ENCODE results near the gene PIGU. TPM values are rescaled to one million over a fixed set of nuclear protein-coding genes. Genes with fewer than 3 reads are reported as not detected.

The PIGU gene
- total and polyA plus RNA-seq, 2 donors (not counting 1 experiment from before 2014, with no cell fraction given) = 6.4 to 42.6 TPM

- H4K20me1 ChIP-seq (ENCODE audit: control insufficient read depth, extremely low read depth, insufficient read depth, low read length) = no peaks in the 10 kb centered on the region
- H3K4me3 ChIP-seq (replicated peaks in 1 of 4; ENCODE audit: control extremely low read depth in 1 of 4, insufficient read depth in 1 of 4, low read depth in 3 of 4, low read length in 4 of 4) = no peak overlapping the region
- no peak overlapping the region for H3K9ac ChIP-seq (ENCODE audit: insufficient read depth, low read length)
- no peak overlapping the region for H2AFZ ChIP-seq (ENCODE audit: low read length)
- no peaks in the 10 kb centered on the region for H3K27me3 ChIP-seq (ENCODE audit: control insufficient read depth, insufficient read depth, low read length)
- peaks cover 33% of the 10 kb centered on the region for H3K36me3 ChIP-seq (ENCODE audit: control insufficient read depth, insufficient read depth, low read length)
- no peak overlapping the region for H3K27ac ChIP-seq (ENCODE audit: insufficient read depth, low read length)
- no peak for DNase-seq (ENCODE audit: low read depth in 2 of 2)
- H3K4me2 ChIP-seq (ENCODE audit: extremely low read depth, insufficient read depth, low read length) = no peak overlapping the region
- peaks cover 14% of the 10 kb centered on the region for H3K4me1 ChIP-seq (ENCODE audit: control insufficient read depth, extremely low read depth, insufficient read depth, low read length)
- TF ChIP-seq CTCF (conservative IDR thresholded peaks at IDR 0.05 in 1 of 2, IDR thresholded peaks at IDR 0.05 in 1 of 2; ENCODE audit: low read depth in 1 of 2, low read length in 2 of 2) (no peak), EZH2 (IDR thresholded peaks at IDR 0.05; ENCODE audit: low read length, missing control alignments) (no peak)
- peaks cover 27% of the 10 kb centered on the region for H3K79me2 ChIP-seq (ENCODE audit: control insufficient read depth, insufficient read depth, low read length)
- no peaks in the 10 kb centered on the region for H3K9me3 ChIP-seq (ENCODE audit: control insufficient read depth, insufficient read depth, low read depth, low read length)
Observed at GRCh38 chr20:34530342-34530741, 146.6 kb downstream of the PIGU start.

- no peak overlapping the region for H3K9ac ChIP-seq (ENCODE audit: insufficient read depth, low read length)
- peaks cover 31% of the 10 kb centered on the region for H3K36me3 ChIP-seq (ENCODE audit: control insufficient read depth, insufficient read depth, low read length)
- no peak overlapping the region for H2AFZ ChIP-seq (ENCODE audit: low read length)
- peaks cover 19% of the 10 kb centered on the region for H3K4me1 ChIP-seq (ENCODE audit: control insufficient read depth, extremely low read depth, insufficient read depth, low read length)
- no peak for DNase-seq (ENCODE audit: low read depth in 2 of 2)
- H4K20me1 ChIP-seq (ENCODE audit: control insufficient read depth, extremely low read depth, insufficient read depth, low read length) = no peaks in the 10 kb centered on the region
- H3K9me3 ChIP-seq (ENCODE audit: control insufficient read depth, insufficient read depth, low read depth, low read length) = no peaks in the 10 kb centered on the region
- H3K27ac ChIP-seq (ENCODE audit: insufficient read depth, low read length) = no peak overlapping the region
- no peak overlapping the region for H3K4me2 ChIP-seq (ENCODE audit: extremely low read depth, insufficient read depth, low read length)
- no peak for TF ChIP-seq EZH2 (IDR thresholded peaks at IDR 0.05; ENCODE audit: low read length, missing control alignments)
- no peak for TF ChIP-seq CTCF (conservative IDR thresholded peaks at IDR 0.05 in 1 of 2, IDR thresholded peaks at IDR 0.05 in 1 of 2; ENCODE audit: low read depth in 1 of 2, low read length in 2 of 2)
- no peaks in the 10 kb centered on the region for H3K27me3 ChIP-seq (ENCODE audit: control insufficient read depth, insufficient read depth, low read length)
- no peak overlapping the region for H3K4me3 ChIP-seq (replicated peaks in 1 of 4; ENCODE audit: control extremely low read depth in 1 of 4, insufficient read depth in 1 of 4, low read depth in 3 of 4, low read length in 4 of 4)
- peaks cover 33% of the 10 kb centered on the region for H3K79me2 ChIP-seq (ENCODE audit: control insufficient read depth, insufficient read depth, low read length)
Observed at GRCh38 chr20:34529742-34530141, 147.2 kb downstream of the PIGU start.

- no peak overlapping the region for H3K4me3 ChIP-seq (replicated peaks in 1 of 4; ENCODE audit: control extremely low read depth in 1 of 4, insufficient read depth in 1 of 4, low read depth in 3 of 4, low read length in 4 of 4)
- peak in 1 of 2 donors; percentile 39 for DNase-seq (ENCODE audit: low read depth in 2 of 2)
- H3K27me3 ChIP-seq (ENCODE audit: control insufficient read depth, insufficient read depth, low read length) = no peaks in the 10 kb centered on the region
- H4K20me1 ChIP-seq (ENCODE audit: control insufficient read depth, extremely low read depth, insufficient read depth, low read length) = no peaks in the 10 kb centered on the region
- no peak overlapping the region for H3K9ac ChIP-seq (ENCODE audit: insufficient read depth, low read length)
- H3K4me2 ChIP-seq (ENCODE audit: extremely low read depth, insufficient read depth, low read length) = no peak overlapping the region
- H2AFZ ChIP-seq (ENCODE audit: low read length) = no peak overlapping the region
- H3K4me1 ChIP-seq (ENCODE audit: control insufficient read depth, extremely low read depth, insufficient read depth, low read length) = peaks cover 23% of the 10 kb centered on the region
- H3K9me3 ChIP-seq (ENCODE audit: control insufficient read depth, insufficient read depth, low read depth, low read length) = no peaks in the 10 kb centered on the region
- H3K79me2 ChIP-seq (ENCODE audit: control insufficient read depth, insufficient read depth, low read length) = peaks cover 40% of the 10 kb centered on the region
- no peak overlapping the region for H3K27ac ChIP-seq (ENCODE audit: insufficient read depth, low read length)
- no peak for TF ChIP-seq CTCF (conservative IDR thresholded peaks at IDR 0.05 in 1 of 2, IDR thresholded peaks at IDR 0.05 in 1 of 2; ENCODE audit: low read depth in 1 of 2, low read length in 2 of 2)
- no peak for TF ChIP-seq EZH2 (IDR thresholded peaks at IDR 0.05; ENCODE audit: low read length, missing control alignments)
- peaks cover 24% of the 10 kb centered on the region for H3K36me3 ChIP-seq (ENCODE audit: control insufficient read depth, insufficient read depth, low read length)
Observed at GRCh38 chr20:34528921-34529297, 148.0 kb downstream of the PIGU start.
